ENCODE results near the gene NFASC. TPM values are rescaled to one million over a fixed set of nuclear protein-coding genes. Genes with fewer than 3 reads are reported as not detected.

The NFASC gene
- total RNA-seq, 4 donors from 2014 or later = 6.3 to 15.1 (median 11.7) TPM

GRCh38 chr1:204869097-204869496, 1.6 kb upstream of the NFASC start:
- intact Hi-C loops (cut with DNase I) = no loop called here
- H3K27ac ChIP-seq = peak overlapping the region in 1 of 4 donors; percentile 29
- H3K36me3 ChIP-seq = no peaks in the 10 kb centered on the region
- no peaks in the 10 kb centered on the region for H3K9me3 ChIP-seq
- no peak for DNase-seq
- no peak overlapping the region for H3K4me3 ChIP-seq
- TF ChIP-seq POLR2A (IDR thresholded peaks at IDR 0.05) = no peak
- H3K4me1 ChIP-seq = peaks cover 0 to 31% (median 0%) of the 10 kb centered on the region in 3 donors
- 55 to 72% methylated on average over 3 of the region's 3 CpGs for WGBS, 2 donors
- no peaks in the 10 kb centered on the region for H3K27me3 ChIP-seq

DNA sequence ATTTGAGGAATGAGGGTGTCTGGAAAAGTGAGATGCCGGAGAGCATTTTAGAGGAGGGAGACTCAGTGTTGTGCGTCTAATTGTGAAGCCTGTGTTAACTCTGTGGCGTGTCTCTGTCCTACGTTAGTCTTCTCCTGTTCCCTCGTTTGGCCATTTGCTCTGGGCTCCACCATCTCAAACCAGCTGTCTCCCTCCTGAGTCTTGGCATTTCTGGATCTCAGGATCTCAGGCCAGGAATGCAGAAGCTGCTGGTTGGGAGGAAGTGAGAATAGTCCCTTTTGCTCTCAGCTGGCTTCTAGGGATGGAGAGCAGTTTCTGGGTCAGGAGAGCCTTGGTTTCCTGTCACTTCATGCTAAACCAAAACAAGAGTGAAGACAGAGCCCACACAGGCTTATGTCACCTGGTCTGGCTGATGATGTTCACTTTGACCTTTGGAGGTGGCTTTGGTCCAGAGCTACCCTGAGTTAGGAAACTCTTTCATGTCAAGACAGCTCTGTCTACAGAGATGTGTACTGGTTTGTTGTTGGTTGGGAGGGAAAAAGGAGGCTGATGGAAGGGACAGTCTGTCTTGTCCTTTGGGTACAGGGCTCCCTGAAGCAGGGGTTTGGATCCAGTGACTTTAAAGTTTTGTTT, 859 bp downstream of the NFASC start:
- Histone ChIP-seq H3K4me3 (no peak overlapping the region), H3K27ac (peak overlapping the region in 3 of 4 donors; percentile 1 to 21 (median 9)), H3K27me3 (no peaks in the 10 kb centered on the region), H3K36me3 (no peaks in the 10 kb centered on the region), H3K9me3 (no peaks in the 10 kb centered on the region), H3K4me1 (peaks cover 0 to 32% (median 0%) of the 10 kb centered on the region in 3 donors)
- TF ChIP-seq POLR2A (IDR thresholded peaks at IDR 0.05) = no peak
- TF ChIP-seq, protein P1, sequence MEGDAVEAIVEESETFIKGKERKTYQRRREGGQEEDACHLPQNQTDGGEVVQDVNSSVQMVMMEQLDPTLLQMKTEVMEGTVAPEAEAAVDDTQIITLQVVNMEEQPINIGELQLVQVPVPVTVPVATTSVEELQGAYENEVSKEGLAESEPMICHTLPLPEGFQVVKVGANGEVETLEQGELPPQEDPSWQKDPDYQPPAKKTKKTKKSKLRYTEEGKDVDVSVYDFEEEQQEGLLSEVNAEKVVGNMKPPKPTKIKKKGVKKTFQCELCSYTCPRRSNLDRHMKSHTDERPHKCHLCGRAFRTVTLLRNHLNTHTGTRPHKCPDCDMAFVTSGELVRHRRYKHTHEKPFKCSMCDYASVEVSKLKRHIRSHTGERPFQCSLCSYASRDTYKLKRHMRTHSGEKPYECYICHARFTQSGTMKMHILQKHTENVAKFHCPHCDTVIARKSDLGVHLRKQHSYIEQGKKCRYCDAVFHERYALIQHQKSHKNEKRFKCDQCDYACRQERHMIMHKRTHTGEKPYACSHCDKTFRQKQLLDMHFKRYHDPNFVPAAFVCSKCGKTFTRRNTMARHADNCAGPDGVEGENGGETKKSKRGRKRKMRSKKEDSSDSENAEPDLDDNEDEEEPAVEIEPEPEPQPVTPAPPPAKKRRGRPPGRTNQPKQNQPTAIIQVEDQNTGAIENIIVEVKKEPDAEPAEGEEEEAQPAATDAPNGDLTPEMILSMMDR (IDR thresholded peaks at IDR 0.05) = no peak
- 75 to 84% methylated on average over 5 of the region's 5 CpGs for WGBS, 2 donors
- intact Hi-C loops (cut with DNase I) = no loop called here
- no peak for DNase-seq

DNA sequence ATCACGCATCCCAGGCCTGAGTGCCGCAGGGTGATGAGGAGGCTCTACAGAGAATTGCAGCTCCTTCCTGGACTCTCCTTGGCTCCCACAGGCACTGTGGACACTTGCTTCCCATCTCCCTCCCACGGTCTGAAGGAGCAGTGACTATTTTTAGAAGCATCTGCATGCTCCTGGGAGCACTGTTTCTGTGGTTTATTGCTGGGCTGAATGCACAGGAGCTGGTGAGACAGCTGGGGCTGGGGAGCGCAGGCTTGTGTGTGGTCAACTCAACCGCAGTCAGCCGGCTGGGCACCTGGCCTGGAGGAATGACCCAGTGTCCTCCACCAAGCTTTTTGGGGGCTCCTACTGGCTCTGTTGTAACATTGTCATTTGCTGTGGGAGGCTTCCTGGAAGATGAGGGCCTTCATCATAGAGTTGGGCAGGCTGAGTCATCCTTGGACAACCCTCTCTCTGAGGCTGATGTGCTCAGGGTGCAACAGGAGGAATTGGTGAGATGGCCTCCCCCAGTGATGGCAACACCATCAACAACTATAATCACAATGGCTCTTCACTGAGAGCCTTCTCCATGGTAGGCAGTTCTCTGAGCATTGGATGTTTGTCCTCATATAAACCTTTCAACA, 1.7 kb downstream of the NFASC start:
- no peak for TF ChIP-seq POLR2A (IDR thresholded peaks at IDR 0.05)
- TF ChIP-seq, protein P1 (IDR thresholded peaks at IDR 0.05) = no peak
- DNase-seq = no peak
- Histone ChIP-seq H3K4me3 (no peak overlapping the region), H3K36me3 (no peaks in the 10 kb centered on the region), H3K27ac (peak overlapping the region in 2 of 4 donors; percentile 5 to 18), H3K27me3 (peaks cover 0 to 2% (median 0%) of the 10 kb centered on the region in 4 donors), H3K9me3 (no peaks in the 10 kb centered on the region), H3K4me1 (peaks cover 0 to 32% (median 0%) of the 10 kb centered on the region in 3 donors)
- intact Hi-C loops (cut with DNase I) = no loop called here
- 70% methylated on average over 3 of the region's 6 CpGs; no CpG with 5 or more reads in 1 of the 2 donors for WGBS, 2 donors

DNA sequence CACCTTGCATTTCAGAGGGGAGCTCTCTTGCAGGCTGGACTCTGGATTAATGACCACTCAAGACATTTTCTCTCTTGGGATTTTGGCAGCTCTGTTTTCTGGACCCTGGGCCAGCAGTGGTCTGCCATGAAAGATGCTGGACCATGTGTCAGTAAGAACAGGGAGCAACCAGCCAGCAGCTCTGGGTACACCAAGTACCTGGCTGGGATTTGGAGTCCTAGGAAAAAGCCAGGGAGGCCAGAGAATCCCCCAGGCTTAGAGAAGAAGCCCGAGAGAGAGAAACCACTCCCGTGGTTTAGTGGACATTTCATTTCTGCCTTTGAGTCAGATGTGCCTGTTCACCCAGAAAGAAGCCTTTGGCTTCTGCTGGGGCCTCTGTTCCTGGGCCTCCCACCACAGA, 2.5 kb downstream of the NFASC start:
- 67 to 76% methylated on average over 2 of the region's 2 CpGs for WGBS, 2 donors
- Histone ChIP-seq H3K9me3 (no peaks in the 10 kb centered on the region), H3K4me1 (peaks cover 0 to 25% (median 0%) of the 10 kb centered on the region in 3 donors), H3K4me3 (no peak overlapping the region), H3K27me3 (peaks cover 0 to 10% (median 0%) of the 10 kb centered on the region in 4 donors), H3K27ac (peak overlapping the region in 1 of 4 donors; percentile 23), H3K36me3 (no peaks in the 10 kb centered on the region)
- TF ChIP-seq POLR2A (IDR thresholded peaks at IDR 0.05) = no peak
- TF ChIP-seq, protein P1 (IDR thresholded peaks at IDR 0.05) = no peak
- no peak for DNase-seq
- intact Hi-C loops (cut with DNase I) = no loop called here

DNA sequence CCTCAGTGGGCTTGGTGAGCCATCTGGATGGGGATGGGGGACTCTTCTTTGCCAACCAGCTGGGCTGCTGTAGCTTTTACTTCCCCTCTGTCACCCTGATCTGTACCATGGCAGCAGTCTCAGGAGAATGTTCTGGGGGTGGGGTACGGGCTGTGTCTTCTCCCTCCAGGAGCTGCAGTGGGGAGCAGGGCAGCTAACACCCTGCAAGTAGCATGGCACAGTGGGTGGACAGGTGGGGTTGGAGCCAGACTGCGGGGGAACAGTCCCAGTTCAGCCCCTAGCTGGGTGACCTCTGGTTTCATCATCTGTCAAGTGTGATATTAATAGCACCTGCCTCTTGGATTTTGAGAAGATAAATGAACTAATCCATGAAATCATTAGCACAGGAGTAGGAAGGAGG, 3.1 kb downstream of the NFASC start:
- TF ChIP-seq POLR2A (IDR thresholded peaks at IDR 0.05) = no peak
- TF ChIP-seq, protein P1 (IDR thresholded peaks at IDR 0.05) = no peak
- no peak overlapping the region for H3K4me3 ChIP-seq
- intact Hi-C loops (cut with DNase I) = no loop called here
- H3K27me3 ChIP-seq = peaks cover 0 to 11% (median 0%) of the 10 kb centered on the region in 4 donors
- peak overlapping the region in 1 of 4 donors; percentile 23 for H3K27ac ChIP-seq
- no peak for DNase-seq
- no peaks in the 10 kb centered on the region for H3K36me3 ChIP-seq
- 83 to 100% methylated on average over 1 of the region's 2 CpGs for WGBS, 2 donors
- H3K4me1 ChIP-seq = peaks cover 0 to 23% (median 0%) of the 10 kb centered on the region in 3 donors
- no peaks in the 10 kb centered on the region for H3K9me3 ChIP-seq
